Islet of Langerhans (tissue), 1 donor: Measurements from ENCODE around the gene IDE.
"Not testable (repeated sequence)": the region's sequence is repeated elsewhere in the genome, so short reads cannot be mapped to it uniquely, and the experiment has no call there.

Experiments used
- FAIRE-seq: peaks from one replicate; lab custom pipeline; 2011; peaks lifted over from hg19 to GRCh38; lab: Jason Lieb, UNC

Gene IDE

DNA sequence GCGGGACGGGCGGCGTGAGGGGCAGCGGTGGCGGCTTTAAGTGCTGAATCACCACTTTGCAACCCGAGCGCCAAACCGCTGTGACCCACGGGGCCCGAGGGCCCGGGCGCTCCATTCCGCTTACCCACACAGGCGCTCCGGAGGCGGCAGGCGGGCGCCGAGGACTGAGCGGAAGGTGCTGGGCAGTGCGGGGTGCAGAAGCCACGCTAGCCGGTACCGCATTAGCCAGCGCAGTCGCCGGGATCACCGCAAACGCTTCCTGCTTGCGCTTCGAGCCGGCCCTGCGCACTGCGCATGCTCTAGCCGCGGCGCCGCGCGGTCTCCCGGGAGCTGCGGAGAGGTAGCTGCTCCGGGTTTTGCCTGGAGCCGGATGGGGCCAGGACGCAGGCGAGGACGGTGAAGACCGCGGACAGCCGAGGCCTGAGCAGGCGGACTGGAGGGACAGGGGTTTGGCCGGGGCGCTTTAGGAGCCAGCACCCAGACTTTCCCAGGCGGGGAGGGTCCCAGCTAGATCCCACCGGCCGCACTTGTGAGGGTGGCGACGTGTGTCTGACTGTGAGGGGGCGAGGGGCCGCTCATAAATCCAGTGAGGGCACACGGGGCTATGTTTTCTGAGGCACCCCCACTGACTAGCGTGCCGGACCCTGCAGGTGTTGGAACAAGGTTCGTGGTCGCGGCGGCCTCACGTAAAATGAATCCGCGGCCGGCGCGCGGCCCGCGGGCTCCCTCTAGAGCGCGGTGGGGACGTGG is at the start of gene IDE:
IDE (minus strand) TSS at position 296 of the 750 bp plus-strand sequence; CDS start at position 222, 74 bp downstream.
- no peak for FAIRE-seq

GRCh38 chr10:92619368-92619767 is 45.5 kb upstream of the IDE start:
- no peak for FAIRE-seq

GRCh38 chr10:92615515-92615914 is 41.6 kb upstream of the IDE start:
- no peak for FAIRE-seq

DNA sequence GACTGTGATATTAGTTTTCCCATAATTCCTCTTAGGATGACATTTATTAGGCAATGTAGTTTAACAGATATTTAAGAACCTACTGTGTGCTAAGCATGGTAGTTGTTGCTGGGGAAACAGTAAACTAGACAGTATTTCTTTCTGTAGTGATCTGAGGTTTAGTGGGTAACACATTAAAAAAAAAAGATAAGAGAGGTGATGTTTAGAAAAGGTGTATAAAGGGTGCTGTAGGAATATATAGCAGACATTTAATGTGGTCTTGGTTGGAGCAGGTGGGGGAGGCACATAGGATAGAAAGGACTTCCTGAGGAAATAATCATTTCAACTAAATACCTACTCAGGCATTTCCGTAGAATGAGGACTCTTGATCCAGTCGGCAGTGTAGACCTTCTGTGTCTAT is 30.9 kb upstream of the IDE start:
- no peak for FAIRE-seq

DNA sequence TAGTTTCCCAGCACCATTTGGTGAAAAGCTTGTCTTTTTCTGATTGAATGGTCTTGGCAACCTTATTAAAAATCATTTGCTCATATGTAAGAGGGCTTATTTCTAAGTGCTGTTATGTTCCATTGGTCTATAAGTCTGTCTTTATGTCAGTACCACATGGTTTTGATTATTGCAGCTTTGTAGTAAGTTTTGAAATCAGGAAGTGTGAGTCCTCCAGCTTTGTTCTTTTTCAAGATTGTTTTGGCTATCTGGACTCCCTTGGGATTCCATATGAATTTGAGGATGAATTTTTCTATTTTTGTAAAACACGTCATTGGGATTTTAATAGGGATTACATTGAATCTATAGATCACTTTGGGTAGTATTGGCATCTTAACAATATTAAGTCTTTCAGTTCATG is 24.4 kb upstream of the IDE start:
- no peak for FAIRE-seq

DNA sequence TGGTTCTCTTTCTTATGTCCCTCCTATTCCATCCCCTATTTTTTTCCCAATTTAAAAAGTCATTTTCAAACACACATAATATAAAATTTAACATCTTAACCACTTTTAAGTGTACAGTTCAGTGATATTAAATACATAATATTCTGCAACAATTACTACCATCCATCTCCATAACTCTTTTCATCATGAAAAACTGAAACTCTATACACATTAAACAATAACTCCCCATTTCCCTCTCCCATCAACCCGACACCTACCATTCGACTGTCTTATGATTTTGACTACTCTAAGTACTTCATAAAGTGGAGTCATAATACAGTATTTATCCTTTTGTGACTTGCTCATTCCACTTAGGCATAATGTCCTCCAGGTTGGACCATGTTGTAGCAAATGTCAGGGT is 21.6 kb upstream of the IDE start:
- FAIRE-seq = no peak

DNA sequence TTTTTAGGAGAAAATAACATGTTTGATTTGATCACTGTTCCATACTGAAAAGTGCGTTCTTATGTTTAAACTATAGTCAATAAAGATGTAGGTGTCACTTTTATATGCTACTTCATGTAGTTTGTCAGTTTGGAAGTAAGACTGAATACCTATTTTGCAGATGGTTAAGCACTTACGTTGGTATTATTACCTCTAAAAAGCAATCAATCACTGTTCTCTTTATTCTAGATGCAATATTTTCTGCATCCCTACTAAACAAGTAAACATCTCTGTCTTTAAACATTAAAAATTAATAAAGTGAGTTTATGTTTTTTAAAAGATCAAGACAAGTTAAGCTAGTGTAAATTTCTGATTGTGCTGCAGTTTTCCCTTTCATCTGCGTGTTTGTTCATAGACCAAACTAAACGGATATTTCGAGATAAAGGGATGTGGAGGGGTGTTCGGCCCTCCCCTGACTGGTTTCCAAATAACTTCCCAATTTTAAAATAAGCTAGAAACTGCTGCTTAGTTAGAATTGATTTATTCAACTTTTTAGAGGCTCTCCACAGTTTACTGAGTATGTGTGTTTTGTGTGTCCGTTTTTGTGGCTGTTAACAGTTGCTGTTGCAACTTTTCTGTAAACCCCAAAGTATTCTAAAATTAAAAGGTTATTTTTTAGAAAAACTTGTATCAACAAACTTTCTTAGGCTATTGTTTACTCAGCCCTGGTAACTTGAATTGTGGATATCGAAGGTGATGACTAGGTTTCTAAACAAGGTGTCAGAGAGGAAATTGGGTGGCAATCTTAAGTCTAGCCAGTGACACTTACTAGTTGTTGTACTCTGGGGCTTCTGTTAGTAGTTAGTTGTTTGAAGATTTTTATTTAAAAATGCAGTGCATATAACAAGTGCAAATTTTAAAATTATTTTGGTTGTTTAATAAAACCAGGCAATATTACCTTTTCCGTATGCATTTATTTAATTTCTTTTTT is 20.0 kb upstream of the IDE start:
- no peak for FAIRE-seq

DNA sequence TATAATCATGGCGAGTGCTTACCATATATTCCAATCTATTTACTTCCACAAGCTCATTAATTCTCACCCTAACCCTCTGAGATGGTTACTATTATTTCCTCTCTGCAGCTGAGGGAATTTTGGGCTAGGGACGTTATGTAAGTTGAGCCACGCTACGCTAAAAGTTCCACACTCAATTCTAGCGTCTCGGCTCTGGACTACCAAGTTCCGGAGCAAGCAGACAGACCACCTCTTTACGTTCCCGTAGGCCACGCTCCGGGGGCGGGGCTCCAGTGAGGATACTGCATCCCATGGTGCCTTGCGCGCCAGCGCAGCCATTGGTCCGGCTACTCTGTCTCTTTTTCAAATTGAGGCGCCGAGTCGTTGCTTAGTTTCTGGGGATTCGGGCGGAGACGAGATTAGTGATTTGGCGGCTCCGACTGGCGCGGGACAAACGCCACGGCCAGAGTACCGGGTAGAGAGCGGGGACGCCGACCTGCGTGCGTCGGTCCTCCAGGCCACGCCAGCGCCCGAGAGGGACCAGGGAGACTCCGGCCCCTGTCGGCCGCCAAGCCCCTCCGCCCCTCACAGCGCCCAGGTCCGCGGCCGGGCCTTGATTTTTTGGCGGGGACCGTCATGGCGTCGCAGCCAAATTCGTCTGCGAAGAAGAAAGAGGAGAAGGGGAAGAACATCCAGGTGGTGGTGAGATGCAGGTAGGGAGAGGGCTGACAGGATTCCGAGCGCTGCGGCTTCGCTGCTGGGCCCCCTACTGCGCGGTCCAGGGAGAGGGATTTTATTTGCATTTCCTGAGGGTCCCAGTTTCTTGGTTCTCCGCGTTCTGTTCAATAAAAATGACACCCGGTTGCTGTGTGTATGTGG is 19.1 kb upstream of the IDE start, which contains the start of gene KIF11:
KIF11 (plus strand) TSS at position 370 of the 858 bp plus-strand sequence; CDS start at position 616, 246 bp downstream.
- peak; percentile 87 for FAIRE-seq

DNA sequence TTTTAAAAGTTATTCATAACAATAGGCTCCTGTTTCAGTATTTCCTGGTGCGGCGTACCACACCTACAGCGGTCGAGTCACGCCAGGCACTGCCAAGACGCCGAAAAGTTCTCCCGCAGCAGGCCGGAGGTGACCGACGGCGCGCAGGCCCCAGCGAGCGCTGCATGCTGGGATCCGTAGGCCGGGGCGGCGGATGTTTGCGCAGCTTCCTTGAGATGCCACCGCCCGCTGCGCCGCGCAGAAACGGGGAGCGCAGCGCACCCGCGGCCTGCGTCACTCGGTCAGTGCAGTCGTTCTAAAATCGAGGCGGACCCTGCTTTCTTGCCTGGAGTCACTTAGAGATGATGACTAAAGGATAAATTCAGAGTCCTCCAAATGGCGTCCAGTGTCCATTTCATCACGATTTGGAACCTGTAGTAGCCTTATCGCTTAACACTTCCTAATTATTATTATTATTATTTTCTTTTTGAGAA is 17.7 kb upstream of the IDE start:
- FAIRE-seq = no peak

DNA sequence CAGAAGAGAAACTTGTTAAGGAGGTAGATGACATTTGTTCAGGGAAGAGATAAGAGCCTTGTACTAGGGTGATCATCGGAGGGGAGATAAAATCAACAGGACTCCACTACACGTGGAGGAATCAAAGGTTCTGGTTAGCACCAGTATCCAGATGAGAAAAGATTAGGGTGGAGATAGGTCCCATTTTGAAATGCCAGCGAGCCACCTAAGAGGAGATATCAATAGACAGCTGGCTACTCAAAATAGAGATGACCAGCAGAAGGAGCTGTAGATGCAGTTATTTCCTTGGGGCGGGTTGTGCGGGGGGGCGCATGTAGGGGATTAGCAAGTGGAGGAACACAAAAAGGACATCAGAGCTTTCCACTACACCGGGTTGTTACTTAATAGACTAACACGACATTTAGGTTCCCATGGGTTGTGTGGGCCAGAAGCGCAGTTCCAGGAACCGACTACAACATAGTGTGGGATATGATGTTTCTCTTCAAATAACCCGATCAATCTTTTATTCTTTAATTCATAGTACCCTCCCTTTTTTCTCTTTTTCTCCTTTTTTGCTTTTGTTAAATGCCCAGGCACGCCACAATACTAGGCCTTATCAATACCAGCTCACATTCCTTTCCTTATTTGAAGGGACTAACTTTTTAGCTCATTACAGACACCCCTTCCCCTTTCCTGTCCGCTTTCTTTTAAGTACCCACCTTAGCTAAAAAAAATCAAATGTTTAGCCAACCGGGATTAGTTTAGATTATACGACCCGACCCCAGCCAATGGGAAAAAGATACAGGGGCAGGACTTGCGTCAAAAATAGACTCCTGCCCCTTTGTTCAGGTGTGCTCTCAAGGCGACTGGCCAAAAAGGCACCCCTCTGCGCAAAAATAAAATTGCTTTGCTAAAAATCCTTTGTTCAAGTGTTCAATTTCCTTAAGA is 17.0 kb upstream of the IDE start:
- no peak for FAIRE-seq

GRCh38 chr10:92582347-92582746 is 8.5 kb upstream of the IDE start:
- FAIRE-seq = not testable (repeated sequence)

GRCh38 chr10:92575961-92576360 is 2.1 kb upstream of the IDE start:
- FAIRE-seq = no peak

GRCh38 chr10:92574548-92575261 is 812 bp upstream of the IDE start:
- no peak for FAIRE-seq

GRCh38 chr10:92573091-92573797 is 649 bp downstream of the IDE start:
- no peak for FAIRE-seq

DNA sequence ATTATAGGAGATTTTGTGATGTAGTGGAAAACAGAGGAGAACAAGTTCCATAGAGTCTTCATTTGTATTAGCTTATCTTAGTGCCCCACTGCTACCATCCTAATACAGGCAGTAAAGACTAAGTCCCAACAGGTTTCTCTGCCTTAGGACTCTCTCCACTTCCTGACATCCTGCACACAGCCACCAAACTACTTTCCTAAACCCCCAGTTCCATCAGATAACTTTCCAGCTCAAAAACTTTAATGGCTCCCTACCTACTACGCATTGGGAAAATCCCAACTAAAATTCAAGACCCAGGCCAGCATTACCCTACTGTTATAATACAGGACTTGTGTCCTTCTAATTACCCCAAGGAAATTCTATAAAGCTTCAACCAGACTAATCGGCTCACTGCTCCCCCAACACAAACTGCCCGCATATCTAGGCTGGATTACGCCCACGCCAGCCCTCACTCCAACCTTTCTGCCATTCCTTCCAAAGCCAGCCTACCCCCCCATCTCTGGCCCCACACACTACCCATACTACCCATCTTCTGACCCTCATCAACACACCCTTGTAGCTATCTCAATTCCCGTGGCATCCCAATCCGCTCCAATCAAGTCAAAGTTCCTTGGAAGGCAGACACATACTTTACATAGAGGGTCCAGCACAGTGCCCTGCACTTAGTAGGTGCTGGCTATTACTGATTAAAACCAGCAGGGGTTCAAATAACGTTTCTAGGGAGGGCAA is 1.4 kb downstream of the IDE start:
- no peak for FAIRE-seq

GRCh38 chr10:92571649-92572048 is 2.2 kb downstream of the IDE start:
- FAIRE-seq = no peak

DNA sequence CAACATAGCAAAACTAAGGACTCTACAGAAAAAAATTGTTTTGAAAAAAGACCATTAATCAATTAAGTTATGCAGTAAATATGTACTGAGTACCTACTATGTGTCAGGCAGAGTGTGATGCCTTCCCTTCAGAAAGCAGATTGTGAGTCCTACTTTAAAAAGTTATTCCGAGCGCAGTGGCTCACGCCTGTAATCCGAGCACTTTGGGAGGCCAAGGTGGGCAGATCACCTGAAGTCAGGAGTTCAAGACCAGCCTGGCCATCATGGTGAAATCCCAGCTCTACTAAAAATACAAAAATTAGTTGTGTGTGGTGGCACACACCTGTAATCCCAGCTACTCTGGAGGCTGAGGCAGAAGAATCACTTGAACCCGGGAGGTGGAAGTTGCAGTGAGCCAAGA is 4.2 kb downstream of the IDE start:
- FAIRE-seq = not testable (repeated sequence)

GRCh38 chr10:92569071-92569470 is 4.8 kb downstream of the IDE start:
- no peak for FAIRE-seq
